NCI-H1092 treated with DMSO at 0.1 percent for 48 hours (cell line): ENCODE measurements around the gene C3orf38.
"Not testable (repeated sequence)": the region's sequence is repeated elsewhere in the genome, so short reads cannot be mapped to it uniquely, and the experiment has no call there.

Experiments used
- DNase-seq: peaks from one replicate; lab custom pipeline; 2025; lab: John Stamatoyannopoulos, UW

The C3orf38 gene

GRCh38 chr3:88149509-88150362 lies at the start of gene C3orf38:
TSS of gene C3orf38 (plus strand) at chr3:88149959. CDS start at chr3:88150053, 94 bp downstream.
- peak; percentile 93 for DNase-seq

DNA sequence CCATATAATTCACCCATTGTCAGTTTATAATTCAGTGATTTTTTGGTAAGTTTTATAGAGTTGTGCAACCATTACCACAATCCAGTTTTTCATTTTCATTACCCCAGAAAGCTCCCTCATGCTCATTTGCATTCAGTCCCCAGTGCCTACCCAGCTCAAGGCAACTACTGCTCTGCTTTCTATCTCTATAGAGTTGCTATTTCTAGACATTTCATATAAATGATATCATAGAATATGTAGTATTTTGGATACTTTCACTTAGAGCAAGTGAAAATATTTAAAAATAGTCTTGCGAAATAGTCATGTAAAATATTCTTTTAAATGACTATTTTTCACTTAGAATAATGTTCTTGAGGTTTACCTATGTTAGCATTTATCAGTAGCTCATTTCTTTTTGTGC lies 48.6 kb upstream of the C3orf38 start:
- DNase-seq, result no peak

DNA sequence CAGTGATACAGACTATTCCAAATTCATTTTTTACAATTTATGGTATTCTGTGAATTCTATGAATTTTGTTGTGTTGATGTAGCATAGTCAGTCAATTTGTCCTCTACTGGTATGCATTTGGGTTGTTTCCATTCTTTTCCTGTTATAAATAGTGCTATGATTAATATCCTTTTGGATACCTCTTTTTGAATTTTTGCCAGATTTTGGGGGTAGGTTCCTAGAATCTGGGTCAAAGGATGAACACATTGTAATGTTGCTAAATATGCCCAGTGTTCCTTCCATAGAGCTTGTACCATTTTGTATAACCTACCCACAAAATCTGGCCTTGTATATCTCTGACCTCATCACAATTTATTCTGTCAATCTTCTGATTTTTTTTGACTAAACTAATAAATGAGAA lies 44.4 kb upstream of the C3orf38 start:
- no peak for DNase-seq

DNA sequence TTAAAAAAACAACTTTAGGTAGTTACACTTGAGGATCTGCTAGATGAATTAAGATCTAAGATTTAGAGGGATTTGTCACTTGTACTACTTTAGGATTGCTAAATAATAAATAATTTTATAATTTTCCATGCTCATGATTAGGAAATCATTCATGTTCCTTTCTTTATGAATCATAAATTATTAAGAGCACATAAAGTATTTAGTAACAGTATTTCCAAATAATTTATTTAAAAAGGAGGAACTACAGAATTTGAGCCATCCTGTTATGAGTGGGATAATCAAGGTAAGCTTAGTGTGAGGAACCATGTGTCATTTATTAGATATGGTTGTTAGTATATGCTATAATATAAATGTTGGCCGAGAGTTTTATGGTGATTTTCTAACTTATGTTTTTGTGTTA lies 37.5 kb upstream of the C3orf38 start:
- DNase-seq, result no peak

GRCh38 chr3:88113311-88114162 lies 36.2 kb upstream of the C3orf38 start:
- DNase-seq, result peak; percentile 62

DNA sequence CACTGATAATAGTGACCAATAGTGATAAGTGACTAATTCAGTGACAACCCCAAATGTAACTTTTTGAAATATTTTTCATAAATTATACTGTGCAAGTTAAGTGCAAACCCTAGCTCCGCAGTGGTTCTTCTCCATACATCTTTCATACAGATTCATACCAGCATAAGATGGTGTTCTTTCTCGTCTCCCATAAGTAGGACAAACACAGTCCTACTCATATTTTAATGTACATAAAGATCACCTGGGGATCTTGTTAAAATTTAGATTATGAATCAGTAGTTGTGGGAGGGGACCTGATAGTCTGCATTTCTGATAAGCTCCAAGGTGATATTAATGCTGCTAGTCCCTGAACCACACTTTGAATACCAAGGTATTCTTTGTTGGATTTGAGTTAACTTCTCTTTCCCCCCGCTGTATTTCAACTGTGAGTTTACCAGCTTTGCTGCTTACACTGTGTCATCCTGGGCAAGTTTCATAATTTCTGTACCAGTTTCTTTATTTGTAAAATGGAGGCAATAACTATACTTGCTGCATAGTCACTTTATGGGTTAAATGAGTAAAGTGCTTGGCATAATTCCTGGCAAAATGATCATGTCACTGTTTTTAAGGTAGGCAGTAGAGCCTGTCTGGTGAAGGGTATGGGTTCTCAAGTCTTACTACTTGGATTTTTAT lies 34.7 kb upstream of the C3orf38 start:
- DNase-seq, result no peak

DNA sequence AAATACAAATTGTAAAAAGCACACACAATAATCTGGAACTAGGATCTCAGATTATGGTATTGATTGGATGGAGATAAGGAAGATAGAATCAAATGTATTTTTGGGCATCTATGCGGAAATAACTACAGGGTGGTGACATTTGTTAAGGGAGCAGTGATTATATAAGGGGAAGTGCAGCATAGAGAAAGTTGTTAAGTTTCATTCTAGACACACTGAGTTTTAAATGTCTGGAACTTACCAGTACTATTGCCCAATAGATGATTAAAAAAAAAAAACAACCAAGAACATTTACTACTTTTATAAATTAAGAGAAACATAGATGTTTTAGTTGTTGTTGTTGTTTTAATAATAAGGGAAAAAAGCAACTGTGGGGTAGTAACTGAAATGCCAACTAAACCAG lies 32.1 kb upstream of the C3orf38 start:
- DNase-seq, result no peak

DNA sequence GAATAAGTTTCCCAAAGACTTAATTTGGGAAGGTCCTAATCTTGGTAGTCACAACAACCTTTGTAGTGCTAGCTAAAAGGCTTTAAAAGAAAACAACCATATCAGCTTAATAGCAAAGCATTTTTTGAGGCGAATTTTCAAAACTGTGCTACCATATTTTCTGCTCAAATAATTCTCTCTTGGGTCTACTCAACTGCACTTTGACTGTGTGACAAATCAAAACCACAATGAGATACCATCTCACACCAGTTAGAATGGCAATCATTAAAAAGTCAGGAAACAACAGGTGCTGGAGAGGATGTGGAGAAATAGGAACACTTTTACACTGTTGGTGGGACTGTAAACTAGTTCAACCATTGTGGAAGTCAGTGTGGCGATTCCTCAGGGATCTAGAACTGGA lies 31.2 kb upstream of the C3orf38 start:
- not testable (repeated sequence) for DNase-seq

- DNase-seq, result no peak
Observed at GRCh38 chr3:88123526-88123925, 26.2 kb upstream of the C3orf38 start.

DNA sequence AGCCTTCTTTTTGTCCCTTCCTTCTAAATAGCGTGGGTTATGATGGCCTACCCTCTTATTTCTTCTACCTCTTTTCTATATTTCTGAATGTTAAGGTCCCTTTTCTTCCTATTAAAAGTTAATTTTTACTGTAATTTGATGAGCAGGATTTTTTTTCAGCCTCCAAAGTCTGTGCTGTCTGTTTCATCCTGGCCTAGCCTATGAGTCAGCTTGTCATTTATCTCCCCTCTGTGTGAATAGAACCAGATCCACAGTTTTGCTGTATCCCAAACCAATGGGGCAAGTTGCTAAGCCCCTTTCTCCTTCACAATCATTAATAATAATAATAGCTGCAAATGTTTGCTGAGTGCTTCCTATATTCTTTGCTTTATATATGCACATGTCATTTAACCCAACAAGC lies 18.1 kb upstream of the C3orf38 start:
- no peak for DNase-seq

DNA sequence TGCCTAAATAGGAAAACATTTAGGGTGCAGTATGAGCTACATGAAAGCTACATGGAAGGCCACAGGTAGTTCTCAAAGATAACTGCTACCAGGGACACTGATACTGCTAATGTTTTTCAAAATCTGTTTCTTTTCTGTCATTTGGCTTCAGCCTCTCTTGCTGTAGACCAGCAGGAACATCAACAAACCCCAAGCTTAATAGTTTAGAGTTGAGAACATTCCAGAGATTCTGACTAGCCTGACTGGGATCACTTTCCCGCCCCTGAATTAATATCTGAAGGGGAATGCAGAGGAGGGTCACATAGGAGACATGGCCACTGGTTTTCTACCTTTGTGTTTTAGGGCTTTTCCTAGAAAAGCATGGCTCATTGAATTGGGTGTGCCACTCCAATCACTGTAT lies 16.9 kb upstream of the C3orf38 start:
- no peak for DNase-seq

- no peak for DNase-seq
Observed at GRCh38 chr3:88133711-88134263, 16.0 kb upstream of the C3orf38 start.

DNA sequence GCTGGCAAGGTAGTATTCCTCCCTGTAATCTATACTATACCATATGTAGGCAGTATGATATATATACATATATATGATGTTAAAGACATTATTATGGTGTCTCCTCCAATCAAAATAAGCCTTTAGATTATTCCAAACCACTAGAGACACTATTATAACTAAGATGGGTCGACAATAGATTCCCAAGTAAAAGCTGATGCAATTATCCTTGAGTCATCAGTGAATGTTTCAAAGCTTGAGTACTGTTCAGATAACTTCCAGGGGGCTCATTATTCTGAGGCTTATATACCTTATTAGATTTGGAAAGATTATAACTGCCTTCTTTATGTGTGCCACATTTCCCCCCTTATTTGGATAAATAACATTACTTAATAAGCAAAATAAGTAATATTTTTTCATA lies 11.9 kb upstream of the C3orf38 start:
- no peak for DNase-seq

- no peak for DNase-seq
Observed at GRCh38 chr3:88141458-88142083, 8.2 kb upstream of the C3orf38 start.

DNA sequence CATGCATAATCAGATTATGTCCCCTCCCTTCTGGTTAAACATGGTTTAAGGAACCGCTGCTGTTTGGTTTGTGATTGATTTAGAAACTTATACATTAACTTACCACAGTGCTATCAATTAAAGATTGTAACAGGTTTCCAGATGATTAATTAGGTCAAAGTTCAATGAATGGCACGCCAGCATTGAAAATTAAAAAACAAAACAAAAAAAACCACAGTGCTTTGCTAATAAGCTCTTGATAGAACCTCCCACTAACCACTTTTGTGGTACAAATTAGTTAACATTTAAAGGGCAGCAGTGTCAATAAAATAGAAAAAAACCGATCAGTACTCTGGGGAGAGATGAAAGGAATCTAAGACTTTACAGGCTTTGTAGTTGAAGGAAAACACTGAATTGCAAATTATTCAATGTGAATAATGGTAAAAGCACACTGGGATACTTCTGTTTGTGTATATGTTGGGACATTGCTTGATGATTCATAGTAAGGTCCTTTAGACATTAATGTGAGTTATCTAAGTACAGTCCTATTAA lies 7.6 kb upstream of the C3orf38 start:
- no peak for DNase-seq

- DNase-seq, result no peak
Observed at GRCh38 chr3:88147261-88147660, 2.5 kb upstream of the C3orf38 start.

DNA sequence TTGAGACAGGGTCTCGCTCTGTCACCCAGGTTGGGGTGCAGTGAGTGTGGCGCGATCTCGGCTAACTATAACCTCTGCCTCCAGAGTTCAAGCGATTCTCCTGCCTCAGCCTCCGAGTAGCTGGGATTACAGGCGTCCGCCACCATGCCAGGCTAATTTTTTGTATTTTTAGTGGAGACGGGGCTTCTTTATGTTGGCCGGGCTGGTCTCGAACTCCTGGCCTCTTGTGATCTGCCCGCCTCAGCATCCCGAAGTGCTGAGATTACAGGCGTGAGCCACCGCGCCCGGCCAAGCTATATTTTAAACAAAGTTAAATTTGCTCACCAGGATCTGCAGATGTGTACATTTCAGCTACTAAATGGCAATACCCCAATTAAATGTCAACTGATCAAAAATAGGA lies 1.1 kb upstream of the C3orf38 start:
- DNase-seq, result no peak

- no peak for DNase-seq
Observed at GRCh38 chr3:88149101-88149508, 654 bp upstream of the C3orf38 start.

DNA sequence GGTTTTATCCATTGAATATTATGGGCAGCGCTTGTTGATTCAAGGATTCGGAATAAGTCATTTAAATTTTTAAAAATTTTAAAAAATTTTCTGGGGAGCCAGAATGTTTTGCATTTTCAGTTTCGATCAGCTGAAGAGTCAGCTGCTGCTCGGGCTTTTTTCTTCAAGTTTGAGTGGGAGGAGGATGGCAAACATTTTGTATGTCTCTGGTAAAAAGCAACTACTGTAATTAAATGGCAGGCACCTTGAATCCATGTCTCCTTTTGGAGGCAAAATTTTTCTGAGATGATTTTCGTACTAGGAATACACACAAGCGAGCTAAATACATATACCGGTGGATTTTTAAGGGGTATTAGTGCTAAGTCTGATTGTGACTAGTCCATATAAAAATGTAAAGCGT lies 612 bp downstream of the C3orf38 start:
- DNase-seq, result no peak

- no peak for DNase-seq
Observed at GRCh38 chr3:88150806-88151205, 1.0 kb downstream of the C3orf38 start.

DNA sequence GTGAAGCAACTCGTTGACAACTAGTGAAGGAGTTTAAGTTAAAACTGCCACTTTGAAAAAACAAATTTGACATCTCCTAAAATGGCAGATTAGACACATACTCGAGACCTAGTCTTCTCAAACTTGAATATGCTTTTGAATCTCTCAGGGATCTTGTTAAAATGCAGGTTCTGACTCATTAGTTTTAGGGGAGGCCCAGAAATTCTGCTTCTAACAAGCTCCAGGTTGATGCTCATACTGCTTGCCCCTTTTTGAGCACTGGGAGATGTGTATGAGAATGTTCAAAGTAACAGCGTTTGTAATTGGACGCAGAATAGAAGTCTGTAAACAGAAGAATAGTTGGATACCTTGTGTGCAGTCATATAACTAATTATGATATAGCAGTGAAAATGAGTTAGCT lies 1.6 kb downstream of the C3orf38 start:
- no peak for DNase-seq

GRCh38 chr3:88152841-88153240 lies 3.1 kb downstream of the C3orf38 start:
- DNase-seq, result no peak
